ENCODE results near the gene CCNL1.

The CCNL1 gene

DNA sequence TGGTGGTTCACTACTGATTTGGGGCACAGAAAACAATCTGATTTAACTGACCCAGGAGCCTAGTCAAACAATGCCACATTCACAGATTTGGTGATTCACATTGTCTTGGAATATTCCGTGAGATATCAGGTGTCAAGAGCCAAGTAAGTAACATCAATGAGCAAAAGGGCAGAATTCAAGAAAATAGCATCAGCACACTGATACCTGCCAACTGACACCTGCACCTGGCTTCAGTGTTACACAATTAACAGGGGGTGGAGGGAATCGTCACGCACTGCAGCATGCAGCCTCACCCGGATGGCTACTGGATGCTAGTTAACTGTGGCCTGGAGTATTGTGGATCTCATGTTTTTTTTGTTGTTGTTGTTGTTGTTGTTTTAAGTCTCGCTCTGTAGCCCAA lies 17.6 kb downstream of the CCNL1 start:
- H3K4me1 Mint-ChIP-seq (ENCODE audit: low read depth) = peaks cover 9% of the 10 kb centered on the region
- H3K27me3 Mint-ChIP-seq = no peaks in the 10 kb centered on the region
- no peak overlapping the region for H3K27ac Mint-ChIP-seq
- H3K36me3 Mint-ChIP-seq (ENCODE audit: low read depth) = peaks cover 61% of the 10 kb centered on the region
- H3K4me3 Mint-ChIP-seq = no peak overlapping the region
- H3K9me3 Mint-ChIP-seq = no peaks in the 10 kb centered on the region

DNA sequence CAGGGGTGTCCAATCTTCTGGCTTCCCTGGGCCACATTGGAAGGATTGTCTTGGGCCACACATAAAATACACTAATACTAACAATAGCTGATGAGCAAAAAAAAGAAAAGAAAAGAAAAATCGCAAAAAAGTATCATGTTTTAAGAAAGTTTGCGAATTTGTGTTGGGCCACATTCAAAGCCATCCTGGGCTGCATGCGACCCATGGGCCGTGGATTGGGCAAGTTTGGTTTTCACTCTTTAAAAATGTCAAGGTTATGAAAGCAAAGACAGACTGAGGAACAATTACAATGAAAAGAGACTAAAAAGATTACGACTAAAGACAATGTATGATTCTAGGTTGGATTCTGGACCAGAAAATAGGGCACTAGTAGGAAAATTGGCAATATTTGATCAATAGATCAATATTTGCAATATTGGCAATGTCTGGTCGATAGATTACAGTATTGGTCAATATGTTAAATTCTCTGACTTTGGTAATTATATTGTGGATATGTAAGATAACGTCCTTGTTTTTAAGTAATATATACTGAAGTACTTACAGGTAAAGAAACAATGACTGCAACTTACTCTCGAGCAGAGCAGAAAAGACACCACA lies 19.9 kb downstream of the CCNL1 start:
- Mint-ChIP-seq H3K4me3 (no peak overlapping the region), H3K27me3 (no peaks in the 10 kb centered on the region), H3K4me1 (ENCODE audit: low read depth) (peaks cover 29% of the 10 kb centered on the region), H3K27ac (no peak overlapping the region), H3K9me3 (no peaks in the 10 kb centered on the region), H3K36me3 (ENCODE audit: low read depth) (peaks cover 41% of the 10 kb centered on the region)

DNA sequence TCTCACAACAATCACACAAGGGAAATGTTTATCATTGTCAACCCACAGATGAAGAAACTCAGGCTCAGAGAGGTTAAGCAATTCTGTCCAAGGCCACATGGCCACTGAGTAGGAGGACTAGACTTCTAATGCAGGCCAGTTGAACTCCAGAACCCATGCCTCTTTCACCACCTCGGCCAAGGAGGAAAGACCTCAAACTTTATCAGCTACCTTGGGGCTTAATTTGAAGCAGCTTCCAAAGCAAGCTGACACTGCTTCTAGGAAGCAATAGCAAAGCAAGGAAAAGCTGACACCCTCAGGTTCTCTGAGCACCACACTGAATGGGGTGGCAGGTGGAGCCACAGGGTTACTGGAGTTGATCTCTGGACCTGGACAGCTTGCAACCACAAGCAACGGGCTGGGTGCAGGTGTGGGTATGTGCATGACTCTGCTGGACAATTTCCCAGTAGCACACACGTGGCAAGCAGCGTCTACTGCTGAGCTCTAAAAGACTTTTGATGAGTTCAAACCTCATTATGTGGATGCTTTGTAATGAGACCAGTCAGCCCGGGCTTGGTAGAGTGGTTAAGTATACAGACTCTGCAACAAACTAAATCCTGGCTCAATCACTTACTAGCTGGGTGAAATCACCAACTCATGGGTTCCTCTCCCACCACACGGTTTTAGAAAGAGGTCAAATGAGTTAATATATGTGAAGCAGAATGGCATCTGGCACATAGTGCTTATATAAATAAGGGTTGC lies 23.1 kb downstream of the CCNL1 start:
- H3K4me1 Mint-ChIP-seq (ENCODE audit: low read depth) = peaks cover 55% of the 10 kb centered on the region
- no peak overlapping the region for H3K27ac Mint-ChIP-seq
- H3K9me3 Mint-ChIP-seq = no peaks in the 10 kb centered on the region
- no peak overlapping the region for H3K4me3 Mint-ChIP-seq
- peaks cover 14% of the 10 kb centered on the region for H3K36me3 Mint-ChIP-seq (ENCODE audit: low read depth)
- H3K27me3 Mint-ChIP-seq = no peaks in the 10 kb centered on the region

DNA sequence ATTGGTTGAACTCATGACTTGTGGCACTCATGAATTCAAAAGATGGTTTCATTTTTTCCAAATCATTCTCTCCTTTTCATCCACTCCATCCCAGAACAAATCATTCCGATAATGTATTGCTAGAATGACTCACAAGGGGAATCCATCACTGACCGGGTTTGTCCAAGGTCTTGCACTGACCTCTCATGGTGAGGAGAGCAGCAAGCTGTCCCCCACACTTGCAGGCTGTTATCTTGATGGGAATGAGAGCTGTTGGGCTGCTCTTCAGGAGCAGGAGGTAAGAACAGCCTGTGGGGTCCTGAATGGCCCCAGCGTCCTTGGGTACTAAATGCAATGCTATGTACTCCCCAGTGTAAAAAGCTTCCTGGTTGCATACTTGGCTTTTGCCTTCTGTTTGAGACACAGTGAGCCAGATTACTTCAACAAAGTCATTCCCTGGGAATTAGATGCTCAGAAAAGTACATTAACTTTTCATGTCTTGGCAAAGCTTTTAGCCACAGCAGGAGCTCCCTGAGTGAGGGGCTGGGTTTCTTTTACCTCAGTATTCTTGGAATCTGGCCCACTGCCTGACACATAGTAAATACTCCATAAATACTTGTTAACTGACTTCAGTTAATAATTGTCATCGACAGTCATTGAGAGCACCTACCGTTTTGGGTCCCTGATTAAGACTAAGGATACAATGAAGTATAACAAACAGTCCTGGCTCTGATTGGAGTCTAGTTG lies 24.1 kb downstream of the CCNL1 start:
- no peaks in the 10 kb centered on the region for H3K27me3 Mint-ChIP-seq

DNA sequence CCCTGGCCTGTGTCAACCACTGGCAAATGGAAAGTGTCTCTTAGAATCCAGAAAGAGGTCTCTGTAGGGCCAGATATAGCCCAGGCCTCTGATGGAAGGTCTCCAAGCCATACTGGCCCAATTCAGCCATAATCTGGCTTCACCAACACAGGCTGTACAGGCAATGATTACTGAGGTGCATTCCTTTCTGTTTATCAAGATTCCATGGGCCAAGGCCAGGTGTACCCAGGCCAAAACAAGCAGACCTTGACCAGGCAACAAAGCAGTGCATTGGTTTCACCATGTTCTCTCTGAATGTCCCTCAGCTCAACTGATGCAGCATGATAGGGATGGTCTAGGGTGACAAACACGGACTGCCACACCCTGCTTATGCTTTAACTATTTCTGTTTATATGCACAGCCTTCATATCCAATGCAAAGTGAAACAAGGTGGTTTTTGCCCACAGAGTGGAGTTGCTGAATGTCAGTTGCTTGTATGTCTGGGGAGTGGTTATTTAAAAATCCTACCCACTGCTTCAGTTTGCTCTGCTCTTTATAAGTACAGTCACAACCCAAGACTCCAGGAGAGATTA lies 25.2 kb downstream of the CCNL1 start:
- no peaks in the 10 kb centered on the region for H3K9me3 Mint-ChIP-seq
- no peaks in the 10 kb centered on the region for H3K27me3 Mint-ChIP-seq
- H3K4me3 Mint-ChIP-seq = no peak overlapping the region
- peaks cover 6% of the 10 kb centered on the region for H3K36me3 Mint-ChIP-seq (ENCODE audit: low read depth)
- peaks cover 76% of the 10 kb centered on the region for H3K4me1 Mint-ChIP-seq (ENCODE audit: low read depth)
- peak overlapping the region; percentile 58 for H3K27ac Mint-ChIP-seq

More for the DNA sequence above, 24.1 kb downstream of the CCNL1 start:
- no peak overlapping the region for H3K27ac Mint-ChIP-seq
- no peaks in the 10 kb centered on the region for H3K9me3 Mint-ChIP-seq
- no peak overlapping the region for H3K4me3 Mint-ChIP-seq
- H3K4me1 Mint-ChIP-seq (ENCODE audit: low read depth) = peaks cover 65% of the 10 kb centered on the region
- peaks cover 12% of the 10 kb centered on the region for H3K36me3 Mint-ChIP-seq (ENCODE audit: low read depth)

DNA sequence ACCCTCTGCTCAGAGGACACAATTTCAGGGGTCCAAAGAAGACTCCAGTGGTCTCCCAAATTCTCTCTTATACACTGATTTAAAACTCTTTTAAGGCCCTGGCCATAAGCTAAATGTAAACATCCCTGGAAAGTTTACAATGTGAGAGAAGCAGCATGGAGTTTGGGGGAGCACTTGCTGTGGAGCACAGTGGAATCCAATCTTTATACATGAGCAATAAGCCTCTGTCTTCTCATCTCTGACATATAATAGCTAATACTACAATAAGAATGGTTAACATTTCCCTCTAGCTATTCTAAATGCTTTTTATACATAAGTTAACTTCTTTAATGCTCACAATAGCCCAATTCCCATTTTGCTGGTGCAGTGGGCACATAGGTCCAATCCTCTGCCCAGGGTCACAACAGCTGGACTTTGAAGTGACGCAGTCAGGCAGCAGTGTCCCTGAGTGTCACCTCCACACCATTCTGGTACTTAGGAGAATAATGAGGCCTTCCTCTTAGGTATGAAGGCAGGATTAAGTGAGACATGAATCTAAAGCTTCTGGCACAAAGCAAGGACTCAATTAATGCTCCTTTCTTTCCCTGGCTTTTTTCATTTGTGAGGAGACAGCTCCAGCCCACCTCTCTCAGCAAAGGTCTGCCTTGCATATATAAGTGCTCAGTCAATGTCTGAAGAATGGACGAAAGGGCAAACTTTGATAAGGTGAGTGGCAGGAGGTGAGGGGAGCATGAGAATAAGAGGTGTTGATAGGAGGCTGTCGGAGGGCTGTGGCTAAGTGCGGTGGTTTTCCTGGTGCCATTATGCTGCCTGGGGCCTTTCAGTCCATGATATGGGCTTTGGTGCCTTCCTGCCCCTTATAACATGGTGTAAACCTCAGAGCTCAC lies 26.3 kb downstream of the CCNL1 start:
- Mint-ChIP-seq H3K36me3 (ENCODE audit: low read depth) (peaks cover 4% of the 10 kb centered on the region), H3K27me3 (no peaks in the 10 kb centered on the region), H3K9me3 (no peaks in the 10 kb centered on the region), H3K4me1 (ENCODE audit: low read depth) (peaks cover 86% of the 10 kb centered on the region), H3K4me3 (no peak overlapping the region), H3K27ac (peak overlapping the region; percentile 58)

DNA sequence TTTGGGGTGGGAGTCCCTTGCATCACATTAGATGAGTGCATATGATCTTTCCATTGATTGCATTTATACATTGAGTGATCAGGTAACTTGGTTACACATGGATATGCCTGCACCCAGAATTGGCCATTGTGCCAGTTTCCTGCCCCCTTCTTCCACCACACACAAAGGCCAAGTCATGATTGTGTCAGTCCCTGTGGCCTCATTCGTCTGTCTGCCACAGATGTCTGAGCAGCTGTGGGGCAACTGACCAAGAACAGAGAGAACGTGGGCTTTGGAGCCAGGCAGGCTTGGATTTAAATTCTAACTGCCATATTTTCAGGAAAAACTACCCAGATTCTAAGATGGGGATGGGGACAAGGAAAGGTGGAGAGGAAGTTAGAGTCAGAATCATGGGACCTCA lies 27.0 kb downstream of the CCNL1 start:
- peaks cover 91% of the 10 kb centered on the region for H3K4me1 Mint-ChIP-seq (ENCODE audit: low read depth)
- H3K27ac Mint-ChIP-seq = peak overlapping the region; percentile 16
- H3K36me3 Mint-ChIP-seq (ENCODE audit: low read depth) = peaks cover under 1% of the 10 kb centered on the region
- no peaks in the 10 kb centered on the region for H3K27me3 Mint-ChIP-seq
- H3K4me3 Mint-ChIP-seq = no peak overlapping the region
- H3K9me3 Mint-ChIP-seq = no peaks in the 10 kb centered on the region

DNA sequence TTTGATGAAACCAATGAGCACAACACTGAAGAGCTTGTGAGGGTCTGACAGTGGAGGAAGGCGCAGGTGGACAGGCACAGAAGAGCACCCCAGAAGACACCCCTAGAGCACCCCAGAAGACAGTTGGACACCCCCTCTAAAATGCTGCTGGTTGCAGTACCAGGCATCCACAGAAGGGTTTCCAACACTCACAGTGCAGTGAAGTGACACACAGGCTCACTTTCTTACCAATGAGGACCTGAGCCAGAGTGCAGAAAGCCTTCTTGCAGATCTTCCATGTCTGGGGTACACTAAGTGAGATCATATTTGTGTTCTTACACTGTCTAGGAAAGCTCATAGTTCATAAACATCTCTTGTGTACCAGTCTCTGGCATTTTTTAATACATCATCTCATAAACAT lies 27.6 kb downstream of the CCNL1 start:
- Mint-ChIP-seq H3K36me3 (ENCODE audit: low read depth) (no peaks in the 10 kb centered on the region), H3K4me3 (no peak overlapping the region), H3K27me3 (no peaks in the 10 kb centered on the region), H3K9me3 (no peaks in the 10 kb centered on the region), H3K27ac (no peak overlapping the region), H3K4me1 (ENCODE audit: low read depth) (peaks cover 91% of the 10 kb centered on the region)

DNA sequence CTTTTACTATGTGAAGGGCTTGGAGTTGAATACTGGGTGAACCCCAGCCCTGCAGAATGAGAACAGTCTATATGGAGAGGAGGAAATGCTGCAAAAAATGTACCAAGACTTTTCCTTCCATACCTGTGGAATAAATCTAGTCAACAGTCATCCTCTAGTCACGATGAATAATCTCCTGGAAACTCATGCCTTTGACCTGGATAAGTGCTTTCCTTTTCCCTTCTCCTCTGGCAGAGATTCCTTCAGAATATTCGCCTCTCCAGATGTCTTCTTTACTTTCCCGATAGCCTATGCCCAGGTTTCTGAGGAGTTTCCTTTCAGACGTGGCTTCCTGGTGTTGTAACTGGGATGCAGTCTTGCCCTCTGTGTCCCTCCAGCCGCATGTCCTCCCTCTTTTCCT lies 28.1 kb downstream of the CCNL1 start:
- Mint-ChIP-seq H3K27ac (peak overlapping the region; percentile 53), H3K27me3 (no peaks in the 10 kb centered on the region), H3K4me1 (ENCODE audit: low read depth) (peaks cover 92% of the 10 kb centered on the region), H3K36me3 (ENCODE audit: low read depth) (no peaks in the 10 kb centered on the region), H3K9me3 (no peaks in the 10 kb centered on the region), H3K4me3 (no peak overlapping the region)

DNA sequence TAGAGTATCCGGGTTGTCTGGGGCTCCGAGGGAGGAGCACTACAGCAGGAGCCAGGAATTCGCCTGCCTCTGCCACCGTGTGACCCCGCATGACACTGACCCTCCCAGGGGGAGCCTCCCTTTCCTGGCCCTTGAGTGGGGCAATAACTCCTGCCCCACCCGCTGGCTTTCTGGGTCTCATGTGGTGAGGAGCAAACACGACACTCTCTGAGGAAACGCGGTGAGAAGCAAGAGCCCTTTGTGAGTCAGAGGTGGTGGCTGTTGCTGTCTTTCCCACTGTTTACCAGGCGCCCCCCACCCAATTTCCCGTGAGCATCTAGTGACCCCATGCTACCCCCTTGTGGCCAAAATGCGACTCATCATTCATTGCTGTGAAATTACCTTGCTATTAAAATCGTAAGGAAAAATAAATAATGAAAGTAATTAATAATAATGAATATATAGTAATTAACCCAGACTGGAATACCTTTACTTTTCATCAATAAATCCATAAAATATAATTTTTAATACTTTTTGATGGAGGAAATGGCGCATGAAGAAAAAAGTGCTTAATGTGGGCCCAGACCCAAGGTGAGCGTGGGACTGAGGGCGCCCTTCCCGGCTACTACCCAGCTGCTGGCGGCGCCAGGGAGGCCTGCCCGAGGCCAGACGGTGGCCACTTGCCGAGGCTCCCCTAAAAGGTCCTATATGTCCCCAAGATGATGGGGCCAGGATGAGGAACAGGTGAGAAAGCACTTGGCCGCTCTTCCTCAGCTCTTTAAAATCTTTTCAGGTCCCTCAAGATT lies 29.3 kb downstream of the CCNL1 start:
- Mint-ChIP-seq H3K36me3 (ENCODE audit: low read depth) (no peaks in the 10 kb centered on the region), H3K4me1 (ENCODE audit: low read depth) (peaks cover 83% of the 10 kb centered on the region), H3K27ac (peak overlapping the region; percentile 94), H3K4me3 (peak overlapping the region; percentile 67), H3K27me3 (no peaks in the 10 kb centered on the region), H3K9me3 (no peaks in the 10 kb centered on the region)

DNA sequence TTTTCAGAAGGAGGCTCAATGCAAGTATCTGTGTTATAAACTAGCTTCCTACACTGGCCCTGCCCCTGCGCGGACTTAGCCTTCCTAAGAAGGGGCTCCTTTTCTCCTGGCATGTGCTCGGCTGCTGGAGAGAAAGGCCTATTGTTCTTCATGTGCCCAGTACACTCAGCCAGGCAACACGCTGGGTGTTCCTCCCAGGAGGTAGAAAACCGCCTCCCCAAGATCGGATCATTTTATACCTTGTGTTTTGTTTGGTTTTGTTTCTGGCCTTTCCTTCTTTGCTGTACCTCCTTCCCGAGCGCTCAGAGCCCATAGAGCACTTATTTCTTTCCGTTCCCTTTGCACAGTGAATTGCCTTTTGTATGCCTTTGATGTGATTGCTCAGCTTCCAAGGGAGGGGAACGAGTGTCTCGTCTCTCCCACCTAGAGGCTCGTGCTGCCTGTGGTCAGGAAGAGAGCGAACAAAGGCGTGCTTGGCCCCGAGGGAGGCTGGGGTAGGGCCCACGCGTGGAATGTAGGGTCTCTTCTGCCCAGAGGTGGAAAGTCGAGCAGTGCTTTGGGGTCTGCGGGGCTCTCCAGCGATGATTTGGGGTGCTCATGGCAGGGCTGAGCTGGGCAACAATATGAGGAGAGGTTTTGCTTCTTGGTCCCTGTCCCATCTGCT lies 30.0 kb downstream of the CCNL1 start:
- H3K9me3 Mint-ChIP-seq = no peaks in the 10 kb centered on the region
- H3K4me3 Mint-ChIP-seq = peak overlapping the region; percentile 67
- no peaks in the 10 kb centered on the region for H3K36me3 Mint-ChIP-seq (ENCODE audit: low read depth)
- no peaks in the 10 kb centered on the region for H3K27me3 Mint-ChIP-seq
- H3K4me1 Mint-ChIP-seq (ENCODE audit: low read depth) = peaks cover 80% of the 10 kb centered on the region
- peak overlapping the region; percentile 94 for H3K27ac Mint-ChIP-seq

DNA sequence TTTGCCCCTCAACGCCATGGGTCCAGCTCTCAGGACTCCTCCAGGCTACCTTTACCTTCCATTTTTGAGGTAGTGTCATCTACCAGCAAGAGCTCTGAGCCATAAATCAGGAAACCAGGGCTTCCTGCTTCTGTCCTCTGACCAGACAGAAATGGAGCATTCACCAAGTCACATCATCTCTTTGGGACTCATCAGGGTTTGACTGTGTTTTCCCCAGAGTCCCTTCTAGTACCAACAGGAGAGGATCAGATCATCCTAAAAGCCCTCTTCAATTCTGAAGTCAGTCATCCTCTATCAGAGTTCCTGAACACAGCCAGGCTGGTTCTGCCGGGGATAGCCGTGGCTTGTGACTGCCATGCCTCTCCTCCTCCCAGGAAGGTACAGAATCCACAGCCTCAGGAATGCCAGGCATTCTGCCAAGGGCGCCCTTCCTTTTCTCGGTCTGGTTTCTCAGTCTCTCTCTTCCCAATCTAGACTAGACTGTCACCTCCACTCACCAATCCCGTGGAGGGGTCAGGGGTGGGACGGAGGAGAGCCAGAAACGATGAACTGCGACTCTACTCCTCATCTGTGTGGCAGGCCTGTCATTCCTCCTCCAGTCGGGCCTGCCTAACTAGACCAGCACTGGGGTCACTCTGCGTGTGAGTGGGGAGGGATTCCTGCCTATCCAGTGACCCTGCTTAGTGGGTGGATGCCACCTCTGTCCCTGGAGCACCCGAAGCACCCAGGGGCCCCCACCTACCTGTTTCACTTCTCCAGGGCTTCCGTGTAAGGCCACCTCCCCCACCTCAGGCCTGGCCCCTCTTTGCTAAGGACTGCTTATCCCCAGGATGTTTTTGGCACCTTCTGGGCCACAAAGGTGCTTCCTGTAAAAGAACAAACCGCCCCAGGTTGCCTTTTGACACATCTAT lies 30.9 kb downstream of the CCNL1 start:
- H3K27me3 Mint-ChIP-seq = no peaks in the 10 kb centered on the region

More for the DNA sequence above, 30.9 kb downstream of the CCNL1 start:
- peak overlapping the region; percentile 67 for H3K4me3 Mint-ChIP-seq
- peak overlapping the region; percentile 94 for H3K27ac Mint-ChIP-seq
- H3K9me3 Mint-ChIP-seq = no peaks in the 10 kb centered on the region
- H3K4me1 Mint-ChIP-seq (ENCODE audit: low read depth) = peaks cover 75% of the 10 kb centered on the region
- no peaks in the 10 kb centered on the region for H3K36me3 Mint-ChIP-seq (ENCODE audit: low read depth)

All from stimulated activated naive CD8-positive, alpha-beta T cell treated with anti-CD3 and anti-CD28 coated beads, Interleukin-15, Interleukin-2, amounts not matched to agents 100 ng/mL and 50 ng/mL, for 24 hours (primary cell).